ENCODE data around the gene MRPS12. TPM values are rescaled to one million over a fixed set of nuclear protein-coding genes. Genes with fewer than 3 reads are reported as not detected.

The MRPS12 gene
- total and polyA plus RNA-seq, 2 of the 13 experiments (the other 11 are each of a cell fraction or from before 2014, with no cell fraction given) = 27.5 to 54.8 TPM

GRCh38 chr19:38899447-38900201 is 31.1 kb upstream of the MRPS12 start, which contains the start of the genes NFKBIB and SIRT2 (continued):
- TF ChIP-seq ZNF24 (IDR thresholded peaks at IDR 0.05) (no peak), PRMT3 (CRISPR knock-in tag; IDR thresholded peaks at IDR 0.05; ENCODE audit: borderline replicate concordance, low read depth) (no peak), SAFB2 (CRISPR knock-in tag; IDR thresholded peaks at IDR 0.05; ENCODE audit: borderline replicate concordance, low read depth) (peak; percentile 50; the same call in 1 of the 2 replicates), RBM22 (optimal IDR thresholded peaks at IDR 0.05; ENCODE audit: low read length) (no peak), ATF1 (CRISPR knock-in tag; IDR thresholded peaks at IDR 0.05) (peak; percentile 97), XBP1 (CRISPR knock-in tag; IDR thresholded peaks at IDR 0.05) (no peak), IRX3 (CRISPR knock-in tag; IDR thresholded peaks at IDR 0.05; ENCODE audit: borderline replicate concordance, low read depth) (no peak), ZBTB1 (CRISPR knock-in tag; IDR thresholded peaks at IDR 0.05; ENCODE audit: borderline replicate concordance) (no peak), PPARG (CRISPR knock-in tag; conservative IDR thresholded peaks at IDR 0.05) (0 out of 2 replicates have a peak, but pooled peaks have one; percentile 32), ZNF331 (CRISPR knock-in tag; IDR thresholded peaks at IDR 0.05) (peak; percentile 8; the same call in 1 of the 2 replicates), E2F2 (CRISPR knock-in tag; IDR thresholded peaks at IDR 0.05; ENCODE audit: borderline replicate concordance) (no peak), RFX1 (IDR thresholded peaks at IDR 0.05) (no peak), HMG20A (CRISPR knock-in tag; IDR thresholded peaks at IDR 0.05; ENCODE audit: borderline replicate concordance) (no peak), ZNF672 (CRISPR knock-in tag; IDR thresholded peaks at IDR 0.05) (no peak)
- TF ChIP-seq, protein P1, sequence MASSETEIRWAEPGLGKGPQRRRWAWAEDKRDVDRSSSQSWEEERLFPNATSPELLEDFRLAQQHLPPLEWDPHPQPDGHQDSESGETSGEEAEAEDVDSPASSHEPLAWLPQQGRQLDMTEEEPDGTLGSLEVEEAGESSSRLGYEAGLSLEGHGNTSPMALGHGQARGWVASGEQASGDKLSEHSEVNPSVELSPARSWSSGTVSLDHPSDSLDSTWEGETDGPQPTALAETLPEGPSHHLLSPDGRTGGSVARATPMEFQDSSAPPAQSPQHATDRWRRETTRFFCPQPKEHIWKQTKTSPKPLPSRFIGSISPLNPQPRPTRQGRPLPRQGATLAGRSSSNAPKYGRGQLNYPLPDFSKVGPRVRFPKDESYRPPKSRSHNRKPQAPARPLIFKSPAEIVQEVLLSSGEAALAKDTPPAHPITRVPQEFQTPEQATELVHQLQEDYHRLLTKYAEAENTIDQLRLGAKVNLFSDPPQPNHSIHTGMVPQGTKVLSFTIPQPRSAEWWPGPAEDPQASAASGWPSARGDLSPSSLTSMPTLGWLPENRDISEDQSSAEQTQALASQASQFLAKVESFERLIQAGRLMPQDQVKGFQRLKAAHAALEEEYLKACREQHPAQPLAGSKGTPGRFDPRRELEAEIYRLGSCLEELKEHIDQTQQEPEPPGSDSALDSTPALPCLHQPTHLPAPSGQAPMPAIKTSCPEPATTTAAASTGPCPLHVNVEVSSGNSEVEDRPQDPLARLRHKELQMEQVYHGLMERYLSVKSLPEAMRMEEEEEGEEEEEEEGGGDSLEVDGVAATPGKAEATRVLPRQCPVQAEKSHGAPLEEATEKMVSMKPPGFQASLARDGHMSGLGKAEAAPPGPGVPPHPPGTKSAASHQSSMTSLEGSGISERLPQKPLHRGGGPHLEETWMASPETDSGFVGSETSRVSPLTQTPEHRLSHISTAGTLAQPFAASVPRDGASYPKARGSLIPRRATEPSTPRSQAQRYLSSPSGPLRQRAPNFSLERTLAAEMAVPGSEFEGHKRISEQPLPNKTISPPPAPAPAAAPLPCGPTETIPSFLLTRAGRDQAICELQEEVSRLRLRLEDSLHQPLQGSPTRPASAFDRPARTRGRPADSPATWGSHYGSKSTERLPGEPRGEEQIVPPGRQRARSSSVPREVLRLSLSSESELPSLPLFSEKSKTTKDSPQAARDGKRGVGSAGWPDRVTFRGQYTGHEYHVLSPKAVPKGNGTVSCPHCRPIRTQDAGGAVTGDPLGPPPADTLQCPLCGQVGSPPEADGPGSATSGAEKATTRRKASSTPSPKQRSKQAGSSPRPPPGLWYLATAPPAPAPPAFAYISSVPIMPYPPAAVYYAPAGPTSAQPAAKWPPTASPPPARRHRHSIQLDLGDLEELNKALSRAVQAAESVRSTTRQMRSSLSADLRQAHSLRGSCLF (CRISPR knock-in tag; IDR thresholded peaks at IDR 0.05; ENCODE audit: borderline replicate concordance) = 0 out of 2 replicates have a peak, but pooled peaks have one; percentile 37
- TF ChIP-seq, protein P2, sequence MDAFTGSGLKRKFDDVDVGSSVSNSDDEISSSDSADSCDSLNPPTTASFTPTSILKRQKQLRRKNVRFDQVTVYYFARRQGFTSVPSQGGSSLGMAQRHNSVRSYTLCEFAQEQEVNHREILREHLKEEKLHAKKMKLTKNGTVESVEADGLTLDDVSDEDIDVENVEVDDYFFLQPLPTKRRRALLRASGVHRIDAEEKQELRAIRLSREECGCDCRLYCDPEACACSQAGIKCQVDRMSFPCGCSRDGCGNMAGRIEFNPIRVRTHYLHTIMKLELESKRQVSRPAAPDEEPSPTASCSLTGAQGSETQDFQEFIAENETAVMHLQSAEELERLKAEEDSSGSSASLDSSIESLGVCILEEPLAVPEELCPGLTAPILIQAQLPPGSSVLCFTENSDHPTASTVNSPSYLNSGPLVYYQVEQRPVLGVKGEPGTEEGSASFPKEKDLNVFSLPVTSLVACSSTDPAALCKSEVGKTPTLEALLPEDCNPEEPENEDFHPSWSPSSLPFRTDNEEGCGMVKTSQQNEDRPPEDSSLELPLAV (CRISPR knock-in tag; conservative IDR thresholded peaks at IDR 0.05; ENCODE audit: low read depth) = no peak
- TF ChIP-seq, protein P3, sequence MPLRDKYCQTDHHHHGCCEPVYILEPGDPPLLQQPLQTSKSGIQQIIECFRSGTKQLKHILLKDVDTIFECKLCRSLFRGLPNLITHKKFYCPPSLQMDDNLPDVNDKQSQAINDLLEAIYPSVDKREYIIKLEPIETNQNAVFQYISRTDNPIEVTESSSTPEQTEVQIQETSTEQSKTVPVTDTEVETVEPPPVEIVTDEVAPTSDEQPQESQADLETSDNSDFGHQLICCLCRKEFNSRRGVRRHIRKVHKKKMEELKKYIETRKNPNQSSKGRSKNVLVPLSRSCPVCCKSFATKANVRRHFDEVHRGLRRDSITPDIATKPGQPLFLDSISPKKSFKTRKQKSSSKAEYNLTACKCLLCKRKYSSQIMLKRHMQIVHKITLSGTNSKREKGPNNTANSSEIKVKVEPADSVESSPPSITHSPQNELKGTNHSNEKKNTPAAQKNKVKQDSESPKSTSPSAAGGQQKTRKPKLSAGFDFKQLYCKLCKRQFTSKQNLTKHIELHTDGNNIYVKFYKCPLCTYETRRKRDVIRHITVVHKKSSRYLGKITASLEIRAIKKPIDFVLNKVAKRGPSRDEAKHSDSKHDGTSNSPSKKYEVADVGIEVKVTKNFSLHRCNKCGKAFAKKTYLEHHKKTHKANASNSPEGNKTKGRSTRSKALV (CRISPR knock-in tag; IDR thresholded peaks at IDR 0.05) = no peak
- TF ChIP-seq, protein P4, sequence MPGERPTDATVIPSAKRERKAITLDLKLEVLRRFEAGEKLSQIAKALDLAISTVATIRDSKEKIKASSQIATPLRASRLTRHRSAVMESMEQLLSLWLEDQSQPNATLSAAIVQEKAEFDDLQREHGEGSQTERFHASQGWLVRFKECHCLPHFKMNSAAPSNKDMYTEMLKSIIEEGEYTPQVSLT (CRISPR knock-in tag; IDR thresholded peaks at IDR 0.05; ENCODE audit: borderline replicate concordance, low read depth) = no peak
